HG03139 (cell line): ENCODE results near the gene SHISAL2A.

ENCODE experiments used
- ATAC-seq: cut with Tn5 transposase; IDR thresholded peaks from one replicate; pipeline ENCODE4 v1.9.1; 2021; ENCODE audit not compliant: unreplicated experiment

Gene SHISAL2A

DNA sequence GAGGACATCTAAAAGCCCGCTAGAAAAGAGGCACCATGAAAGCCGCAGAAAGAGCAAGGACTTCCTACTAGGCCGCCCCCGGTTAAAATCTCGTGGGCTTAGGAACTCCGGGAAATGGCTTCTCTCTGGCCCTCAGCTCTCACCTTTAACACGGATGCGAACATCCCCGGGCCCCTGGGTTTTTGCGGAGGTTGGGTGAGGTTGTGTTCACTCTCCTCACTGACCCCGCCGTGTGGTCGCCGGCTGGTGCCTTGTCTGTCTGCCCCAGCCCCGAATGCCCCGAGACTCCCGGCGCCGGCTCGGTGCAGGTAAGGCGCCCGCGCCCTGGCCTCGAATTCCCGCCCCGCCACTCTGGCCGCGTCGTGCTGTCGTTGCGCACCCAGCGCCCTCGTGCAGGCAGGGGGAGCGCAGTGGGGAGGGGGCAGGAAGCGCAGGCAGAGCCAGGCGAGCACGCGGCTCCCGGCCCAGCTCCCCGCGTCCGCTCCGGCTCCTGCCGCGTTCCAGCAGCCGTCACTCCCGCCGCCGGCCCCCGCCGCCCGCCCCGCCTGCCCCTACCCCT, at the start of gene SHISAL2A:
TSS of gene SHISAL2A (plus strand) at position 437 of the 559 bp plus-strand sequence. CDS start 326 bp downstream, outside the sequence.
- ATAC-seq: no peak

GRCh38 chr1:52585474-52585873, 47.5 kb upstream of the SHISAL2A start:
- no peak for ATAC-seq

DNA sequence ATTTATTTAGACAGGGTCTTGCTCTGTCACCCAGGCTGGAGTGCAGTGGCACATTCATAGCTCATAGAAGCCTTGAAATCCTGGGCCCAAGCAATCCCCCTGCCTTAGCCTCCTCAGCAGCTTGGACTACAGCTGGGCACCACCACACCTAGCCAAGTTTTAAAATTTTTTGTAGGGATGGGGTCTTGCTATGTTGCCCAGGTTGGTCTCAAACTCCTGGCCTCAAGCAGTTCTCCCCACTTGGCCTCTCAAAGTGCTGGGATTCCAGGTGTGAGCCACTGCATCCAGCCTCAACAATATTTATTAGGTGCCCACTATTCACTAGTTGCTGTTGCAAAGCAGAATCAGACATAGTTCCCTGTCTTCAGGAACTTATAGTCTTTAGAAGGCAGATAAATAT, 44.9 kb upstream of the SHISAL2A start:
- no peak for ATAC-seq

GRCh38 chr1:52588535-52588934, 44.4 kb upstream of the SHISAL2A start:
- no peak for ATAC-seq

DNA sequence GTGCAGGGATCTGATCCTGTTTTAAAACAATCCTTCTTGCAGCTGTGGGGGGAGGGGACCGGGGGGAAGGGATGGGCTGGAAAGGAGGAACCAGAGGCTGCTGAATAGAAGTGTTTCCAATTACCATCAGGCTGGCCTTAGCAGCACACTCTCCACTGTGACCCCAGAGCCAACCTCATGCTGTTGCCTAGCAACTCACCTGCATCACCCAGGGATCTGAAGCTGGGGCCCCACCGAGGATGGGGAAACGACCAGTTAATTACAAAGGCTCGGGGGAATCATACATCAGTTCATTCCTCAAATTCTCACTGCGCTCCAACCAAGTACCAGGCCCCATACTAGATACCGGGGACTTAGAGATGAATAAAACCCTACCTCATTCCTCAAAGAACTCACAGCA, 42.7 kb upstream of the SHISAL2A start:
- ATAC-seq: no peak

DNA sequence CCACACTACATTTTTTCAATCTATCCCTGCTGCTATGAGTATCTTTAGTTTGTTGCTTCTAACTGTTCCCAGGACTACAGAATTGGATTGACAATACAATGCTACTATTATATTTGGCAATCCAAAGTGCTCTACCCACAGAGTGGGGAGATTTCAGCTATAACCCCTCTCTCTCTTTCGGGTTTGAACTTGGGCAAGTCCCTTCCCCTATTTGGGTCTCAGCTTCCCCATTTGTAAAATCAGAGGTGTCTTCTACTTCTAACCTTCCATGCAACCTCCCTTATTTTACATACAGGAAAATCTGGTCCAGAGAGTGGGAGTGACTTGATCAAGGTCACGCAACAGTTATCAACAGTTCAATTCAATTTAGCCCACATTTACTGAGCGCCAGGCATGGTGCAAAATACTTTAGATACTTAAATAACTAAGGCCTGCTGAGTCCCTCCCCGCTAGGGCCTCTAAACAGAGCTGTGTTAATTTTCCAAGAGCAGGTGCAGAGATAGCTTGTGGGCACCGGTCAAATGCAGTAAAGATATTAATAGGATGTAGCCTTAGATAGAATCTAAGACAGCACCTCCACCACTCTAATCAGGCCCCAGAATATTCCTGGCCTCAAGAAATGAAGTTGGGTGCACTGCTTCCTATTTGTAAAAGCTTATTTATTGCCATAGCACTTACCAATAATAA, 40.2 kb upstream of the SHISAL2A start:
- no peak for ATAC-seq

GRCh38 chr1:52593495-52593894, 39.5 kb upstream of the SHISAL2A start:
- no peak for ATAC-seq

GRCh38 chr1:52595061-52595460, 37.9 kb upstream of the SHISAL2A start:
- no peak for ATAC-seq

- ATAC-seq: no peak
Observed at GRCh38 chr1:52597912-52598311, 35.1 kb upstream of the SHISAL2A start.

DNA sequence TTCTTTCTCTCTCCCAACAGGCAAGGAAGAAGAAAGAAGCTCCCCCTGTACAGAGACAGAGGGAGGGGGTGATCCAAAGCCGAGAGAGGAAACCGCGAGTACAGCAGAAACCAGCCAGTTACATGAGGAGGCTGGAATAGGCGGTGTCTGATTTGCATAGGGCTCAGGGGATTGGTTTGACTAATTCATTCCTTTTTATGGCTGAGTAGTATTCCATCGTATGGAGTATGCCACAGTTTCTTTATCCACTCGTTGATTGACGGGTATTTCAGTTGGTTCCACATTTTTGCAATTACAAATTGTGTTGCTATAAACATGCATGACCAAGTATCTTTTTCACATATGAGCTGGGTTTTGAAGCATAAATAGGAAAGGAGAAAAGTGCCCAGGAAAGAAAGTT, 34.2 kb upstream of the SHISAL2A start:
- no peak for ATAC-seq

- no peak for ATAC-seq
Observed at GRCh38 chr1:52599236-52599635, 33.7 kb upstream of the SHISAL2A start.

- ATAC-seq: no peak
Observed at GRCh38 chr1:52600533-52601179, 32.3 kb upstream of the SHISAL2A start.

GRCh38 chr1:52601519-52601918, 31.4 kb upstream of the SHISAL2A start:
- ATAC-seq: no peak

- no peak for ATAC-seq
Observed at GRCh38 chr1:52601991-52602855, 30.7 kb upstream of the SHISAL2A start, which contains the start of gene GPX7. GPX7 (plus strand) TSS chr1:52602371; CDS start chr1:52602410, 39 bp downstream.

DNA sequence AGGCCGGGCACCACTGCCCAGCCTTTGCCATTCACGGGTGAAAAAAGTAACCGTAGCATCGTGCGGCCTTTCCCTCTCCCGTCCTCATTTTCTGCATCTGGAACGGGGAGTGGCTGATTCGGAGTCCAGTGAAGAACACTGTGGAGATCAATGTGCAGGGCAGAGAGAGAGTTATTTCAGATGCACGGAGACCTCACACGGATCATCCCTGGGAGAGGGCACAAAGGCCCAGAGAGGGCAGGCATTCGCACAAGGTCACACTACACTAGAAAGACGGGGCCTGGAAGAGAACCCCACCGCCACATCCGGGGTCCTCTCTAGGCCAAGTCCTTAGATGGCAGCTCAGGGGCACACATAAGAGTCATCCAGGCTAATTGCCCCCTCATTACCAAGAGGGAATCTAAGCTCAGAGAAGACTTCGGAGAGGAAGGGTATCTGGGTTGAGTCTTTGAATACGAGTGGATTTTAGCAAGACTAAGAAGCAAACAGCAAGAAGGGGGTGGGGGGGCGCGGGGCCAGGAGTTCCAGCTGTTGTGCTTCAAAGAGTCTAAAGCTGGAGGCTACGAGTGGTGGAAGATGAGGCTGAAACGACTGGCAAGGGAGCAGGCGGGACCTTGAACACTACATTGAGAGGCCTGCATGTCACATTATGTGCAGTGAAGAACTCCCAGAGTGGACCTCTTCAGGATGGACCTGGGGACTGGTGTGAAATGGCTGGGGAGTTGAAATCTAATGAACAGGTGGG, 29.9 kb upstream of the SHISAL2A start:
- ATAC-seq: no peak

- ATAC-seq: no peak
Observed at GRCh38 chr1:52603630-52604029, 29.3 kb upstream of the SHISAL2A start.

- ATAC-seq: no peak
Observed at GRCh38 chr1:52604063-52604770, 28.8 kb upstream of the SHISAL2A start.

DNA sequence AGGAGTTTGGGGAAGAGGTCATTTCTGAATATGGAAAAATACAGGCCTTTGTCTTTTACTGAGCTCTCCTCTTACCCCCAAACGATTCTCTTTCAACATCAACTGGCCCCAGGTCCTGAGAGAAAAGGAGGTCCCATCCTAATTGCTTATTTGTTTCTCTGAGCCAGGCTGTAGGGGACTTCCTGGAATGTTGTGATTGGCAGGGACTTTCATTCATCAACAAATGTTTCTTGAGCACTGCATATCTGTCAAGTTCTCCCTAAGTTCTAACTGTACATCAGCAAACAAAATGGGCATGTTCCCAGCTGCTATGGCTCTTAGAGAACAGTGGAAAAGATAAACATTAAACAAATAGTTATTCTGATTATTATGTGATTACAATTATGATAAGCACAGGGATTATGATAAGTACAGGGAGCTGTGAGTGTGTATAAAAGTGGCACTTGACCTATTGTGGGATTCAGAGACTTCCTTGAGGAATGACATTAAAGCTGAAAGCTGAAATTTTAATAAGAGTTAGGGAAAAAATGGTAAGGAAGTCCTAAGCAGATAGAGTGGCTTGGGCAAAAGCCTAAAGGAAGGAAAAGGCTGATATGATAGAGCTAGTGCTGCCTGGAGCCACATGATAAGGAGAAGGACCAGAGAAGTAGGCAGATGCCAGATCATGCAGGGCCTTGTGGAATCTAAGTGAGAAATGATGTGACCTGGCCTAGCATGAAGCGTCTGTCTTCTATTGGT, 19.2 kb upstream of the SHISAL2A start:
- no peak for ATAC-seq

- ATAC-seq: no peak
Observed at GRCh38 chr1:52614671-52615070, 18.3 kb upstream of the SHISAL2A start.
